SK-MEL-5 (cell line): Measurements from ENCODE around the gene VTI1B. TPM values are rescaled to one million over a fixed set of nuclear protein-coding genes. Genes with fewer than 3 reads are reported as not detected.
A peak's percentile ranks its signal among the peaks of the same experiment; 100 is the strongest.
"Not testable (repeated sequence)": the region's sequence is repeated elsewhere in the genome, so short reads cannot be mapped to it uniquely, and the experiment has no call there.

Experiments used
- DNase-seq: peaks from one replicate; pipeline ENCODE4 v3.0.0-alpha.2; 2016; ENCODE audit warnings: low read depth, low spot score
- in situ Hi-C: cut with HindIII; loops from 2 replicates; pipeline ENCODE4 v1.10.0; 2016; ENCODE audit warnings: low sequenced_read_pairs, high pct_unique_total_duplicates, low pct_unique_long_range_greater_than_20kb
- total RNA-seq: library from RNA; depleted of rRNA; stranded (reverse); fragments of >200 nt; shearing (Covaris generic); gene quantifications from 2 replicates; pipeline ENCODE4 v1.2.3, GENCODE V29; 2014

Gene VTI1B
- total RNA-seq, 1 experiment from 2014 or later = 72.1 TPM

DNA sequence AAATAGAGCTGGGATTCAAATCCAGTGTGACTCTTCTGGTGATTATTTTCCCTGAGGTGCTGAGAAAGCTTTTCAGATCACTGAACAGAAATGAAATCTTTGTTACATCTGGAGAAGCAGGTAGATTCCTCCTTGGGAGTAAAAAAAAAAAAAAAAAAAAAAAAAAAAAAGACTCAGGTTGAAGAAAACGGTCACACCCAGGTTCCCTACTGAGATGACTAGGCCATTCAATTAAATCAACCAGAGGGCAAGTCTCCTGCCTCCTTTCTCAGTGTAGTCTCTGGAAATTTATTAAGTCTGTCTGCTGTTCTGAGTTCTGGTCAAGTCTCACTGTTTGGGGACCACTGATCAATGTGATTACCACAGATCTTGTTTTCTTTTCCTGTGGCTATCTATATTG, 30.7 kb downstream of the VTI1B start:
- in situ Hi-C loops = no loop called here
- no peak for DNase-seq

DNA sequence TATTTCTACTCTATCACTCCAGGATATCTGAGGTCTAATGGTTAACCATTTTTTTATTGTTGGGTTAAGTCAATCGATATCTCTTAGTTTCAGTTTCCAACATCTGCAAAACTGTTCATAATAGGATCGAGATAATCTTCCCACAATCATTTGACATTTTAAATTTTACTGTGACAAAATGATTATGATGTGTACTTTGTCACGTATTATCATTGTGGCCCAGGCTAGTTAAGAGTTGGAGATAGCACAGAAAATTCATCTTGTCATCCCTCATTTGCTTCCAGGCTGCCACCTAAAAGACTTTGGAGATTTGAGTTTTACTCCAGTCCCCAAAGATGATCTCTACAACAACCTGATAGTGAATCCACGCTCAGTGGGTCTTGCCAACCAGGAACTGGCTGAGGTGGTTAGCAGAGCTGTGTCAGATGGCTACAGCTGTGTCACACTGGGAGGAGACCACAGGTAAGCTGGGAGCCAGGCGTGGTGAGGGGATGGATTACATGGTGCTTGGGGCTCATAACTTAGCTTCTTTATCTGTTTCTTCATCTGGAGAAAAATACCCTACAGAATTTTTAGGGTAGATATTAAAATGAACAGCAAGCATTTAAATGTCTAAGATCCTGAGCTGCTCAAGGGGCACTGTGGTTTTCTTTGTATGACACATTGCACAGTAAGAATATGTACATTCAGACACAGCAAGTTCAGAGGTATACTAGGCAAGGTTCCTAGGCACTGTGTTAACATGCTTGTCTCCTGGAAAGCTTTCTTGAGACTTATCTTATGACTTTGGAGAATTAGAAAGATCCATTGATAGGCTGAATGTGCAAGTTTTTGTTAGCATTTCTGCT, 32.3 kb downstream of the VTI1B start:
- in situ Hi-C loops = no loop called here

DNA sequence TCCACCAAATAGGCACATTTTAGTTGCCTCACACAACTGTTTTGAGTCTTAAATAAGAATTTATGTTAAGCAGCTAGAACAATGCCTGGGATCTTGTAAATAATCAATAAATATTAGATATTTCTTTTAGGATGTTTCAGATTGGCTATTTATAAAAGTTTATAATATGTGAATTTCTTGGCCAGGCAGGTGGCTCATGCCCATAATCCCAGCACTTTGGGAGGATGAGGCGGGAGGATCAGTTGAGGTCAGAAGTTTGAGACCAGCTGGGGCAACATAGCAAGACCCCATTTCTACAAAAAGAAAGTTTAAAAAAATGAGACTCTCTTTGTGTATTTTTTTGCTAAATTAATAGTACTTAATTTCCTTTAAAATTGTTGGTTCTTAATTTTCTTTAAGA, 33.0 kb downstream of the VTI1B start:
- no peak for DNase-seq
- in situ Hi-C loops = no loop called here

More for the DNA sequence above, 32.3 kb downstream of the VTI1B start:
- no peak for DNase-seq

GRCh38 chr14:67638642-67639041, 35.8 kb downstream of the VTI1B start:
- DNase-seq = no peak
- in situ Hi-C loops = no loop called here

DNA sequence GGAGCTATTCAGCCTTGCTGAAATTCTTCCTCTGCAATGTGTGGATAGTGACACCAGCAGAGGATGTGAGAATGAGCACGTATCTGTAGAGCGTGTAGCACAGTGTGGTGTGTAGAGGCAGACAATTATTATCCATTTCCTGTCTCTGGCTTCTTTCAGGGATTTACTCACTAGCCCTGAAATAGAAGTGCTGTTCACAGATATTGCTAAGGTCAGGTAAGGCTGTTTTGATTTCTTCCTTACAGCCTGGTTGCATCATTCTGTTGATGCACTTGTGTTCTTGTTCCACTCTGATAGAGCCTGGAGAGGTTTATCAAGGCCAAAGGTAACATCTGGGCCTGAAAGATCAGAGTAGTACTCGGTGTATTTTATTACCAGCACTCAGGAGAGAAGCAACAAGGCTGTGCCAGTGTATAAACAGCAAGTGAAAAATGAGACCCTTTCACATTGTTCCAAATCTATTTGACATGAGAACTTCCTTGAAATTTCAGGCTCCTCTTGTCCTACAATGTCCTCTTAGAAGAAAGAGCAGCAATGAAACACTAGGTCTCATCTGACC, 38.0 kb downstream of the VTI1B start:
- in situ Hi-C loops = no loop called here
- DNase-seq = no peak

- in situ Hi-C loops = no loop called here
- DNase-seq = no peak
Measured at GRCh38 chr14:67633451-67634147, 40.8 kb downstream of the VTI1B start.

DNA sequence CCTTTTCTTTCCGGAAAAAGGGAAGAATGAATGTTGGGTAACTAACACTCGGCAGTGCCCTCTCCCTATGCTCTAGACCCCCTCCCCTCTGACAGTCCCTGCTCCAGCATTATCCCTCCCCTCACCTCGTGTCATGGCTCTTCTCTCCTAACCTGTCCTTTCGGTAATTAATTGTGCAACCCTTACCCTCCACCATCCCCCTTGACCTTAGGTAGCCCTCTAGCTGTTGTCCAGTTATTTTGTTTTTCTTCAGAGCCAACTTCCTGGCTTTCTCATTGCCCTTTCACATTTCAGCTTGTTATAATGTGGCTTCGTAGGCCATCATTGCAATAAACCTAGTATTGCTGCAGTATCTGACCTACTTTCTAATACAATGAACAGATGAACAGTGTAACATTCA, 43.5 kb downstream of the VTI1B start:
- in situ Hi-C loops = no loop called here
- DNase-seq = no peak

DNA sequence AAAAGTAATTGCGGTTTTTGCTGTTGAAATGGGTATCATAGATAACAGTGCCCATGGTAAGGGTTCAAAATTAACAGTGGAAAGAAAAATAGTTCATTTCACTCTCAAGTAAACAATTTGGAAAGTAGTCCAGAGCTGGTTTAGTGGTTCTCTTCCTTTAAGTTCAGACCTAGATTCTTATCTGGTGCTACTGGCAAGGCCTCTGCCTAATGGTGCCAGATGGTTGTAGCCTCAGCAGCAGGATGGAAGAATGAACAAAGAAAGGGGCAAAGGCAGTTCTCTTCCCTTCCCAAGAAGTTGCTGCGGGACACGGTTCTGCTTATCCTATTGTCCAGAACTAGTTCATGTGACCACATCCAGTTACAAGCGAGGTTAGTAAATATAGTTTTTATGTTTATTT, 44.2 kb downstream of the VTI1B start:
- in situ Hi-C loops = no loop called here
- DNase-seq = no peak

DNA sequence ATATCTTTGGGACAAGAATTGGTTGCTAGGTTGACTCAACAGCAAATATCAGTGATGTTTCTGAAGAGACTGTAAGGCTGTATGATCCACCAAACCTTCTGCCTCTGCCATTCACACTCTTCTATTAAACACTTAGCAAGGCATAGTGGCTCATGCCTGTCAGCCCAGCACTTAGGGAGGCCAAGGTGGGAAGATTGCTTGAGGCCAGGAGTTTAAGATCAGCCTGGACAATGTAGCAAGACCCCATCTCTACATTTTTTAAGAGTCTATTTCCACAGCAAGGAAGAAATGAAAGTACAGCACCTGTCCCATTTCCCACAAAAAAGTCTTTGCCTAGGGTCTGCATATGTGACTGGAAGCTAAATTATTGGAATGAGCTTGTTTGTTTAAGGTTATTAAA, 46.9 kb downstream of the VTI1B start:
- in situ Hi-C loops = no loop called here
- no peak for DNase-seq

- DNase-seq, in situ Hi-C loops: not testable (repeated sequence)
Measured at GRCh38 chr14:67626131-67626530, 48.3 kb downstream of the VTI1B start.

- no peak for DNase-seq
- in situ Hi-C loops = no loop called here
Measured at GRCh38 chr14:67623114-67623513, 51.3 kb downstream of the VTI1B start.

DNA sequence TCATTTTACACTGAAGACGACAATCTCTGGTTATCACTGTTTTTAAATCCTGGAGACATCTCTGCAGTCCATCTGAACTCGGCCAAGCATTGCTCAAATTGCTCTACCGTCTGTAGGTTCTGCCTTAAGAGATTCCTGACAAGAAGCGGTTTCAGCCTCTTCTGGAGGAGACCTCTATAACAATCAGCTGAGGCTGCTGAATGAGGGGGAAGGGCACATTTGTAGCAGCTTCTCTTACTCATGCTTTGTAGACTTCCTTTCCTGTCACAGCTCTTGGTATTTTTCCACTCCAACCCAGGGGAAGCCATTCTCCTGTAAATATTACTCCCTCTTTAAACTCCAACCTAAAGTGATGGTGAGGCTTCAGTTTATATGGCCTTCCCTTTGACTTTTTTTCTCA, 51.8 kb downstream of the VTI1B start:
- peak; percentile 46 for DNase-seq
- in situ Hi-C loops = no loop called here

- in situ Hi-C loops = no loop called here
- no peak for DNase-seq
Measured at GRCh38 chr14:67620217-67620785, 54.1 kb downstream of the VTI1B start.

GRCh38 chr14:67619446-67620216, 54.8 kb downstream of the VTI1B start, which contains the start of gene ARG2:
Gene ARG2, plus strand, starts transcription at chr14:67619920. Its CDS starts 58 bp downstream, at chr14:67619978.
- peak; percentile 91 for DNase-seq
- in situ Hi-C loops = no loop called here

DNA sequence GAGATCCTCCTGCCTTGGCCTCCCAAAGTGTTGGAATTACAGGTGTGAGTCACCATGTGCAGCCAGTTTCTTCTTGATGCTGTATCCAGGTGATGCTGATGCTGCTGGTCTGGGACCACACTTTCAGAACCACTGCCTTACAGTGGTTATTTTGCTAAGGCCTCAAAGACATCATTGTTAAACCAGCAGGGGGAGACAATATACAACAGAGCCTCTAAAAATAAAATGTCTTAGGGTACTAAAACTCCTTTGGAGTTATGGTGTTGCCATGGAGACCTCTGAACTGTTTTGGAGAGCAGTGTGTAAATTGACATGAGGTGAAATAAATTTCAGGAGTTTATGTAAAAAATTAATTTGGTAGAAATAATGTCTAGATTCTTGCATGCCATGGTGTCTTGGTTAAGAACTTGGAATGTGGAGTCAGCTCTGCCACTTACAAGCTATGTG, 55.8 kb downstream of the VTI1B start:
- peak; percentile 75 for DNase-seq
- in situ Hi-C loops = no loop called here

- in situ Hi-C loops = no loop called here
- DNase-seq = no peak
Measured at GRCh38 chr14:67610491-67610890, 63.9 kb downstream of the VTI1B start.

DNA sequence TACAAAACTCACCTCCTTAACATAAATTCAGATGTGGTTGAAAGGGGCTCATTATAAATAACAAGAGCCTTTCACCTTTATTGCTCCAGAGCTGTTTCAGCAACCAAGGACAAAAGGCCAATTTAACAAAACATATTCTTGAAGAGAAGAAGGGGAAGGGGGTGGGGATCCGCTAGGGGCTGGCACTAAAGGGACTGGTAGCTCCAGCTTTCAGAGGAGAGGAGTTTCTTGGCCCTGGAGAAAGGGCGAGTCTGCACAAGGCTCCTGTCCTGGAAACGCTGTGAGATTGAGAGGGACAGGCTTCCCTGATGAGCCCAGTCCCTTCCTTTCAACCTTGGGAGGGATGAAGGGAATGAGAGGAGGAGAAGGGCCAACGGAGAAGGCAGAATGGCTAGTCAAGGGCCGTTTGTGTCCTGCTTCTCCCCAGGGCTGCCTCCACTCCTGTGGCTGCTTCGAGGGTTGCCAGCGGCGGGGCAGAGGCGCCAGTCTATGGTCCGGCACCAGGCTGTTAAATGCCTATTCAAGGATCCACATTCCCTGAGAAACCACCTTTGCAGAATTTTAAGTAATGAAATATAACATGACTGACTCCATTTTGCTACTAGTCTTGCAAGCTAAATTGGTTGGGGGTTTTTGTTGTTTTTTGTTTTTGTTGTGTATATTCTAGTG, 64.7 kb downstream of the VTI1B start:
- in situ Hi-C loops = no loop called here
- DNase-seq = no peak
